GM21737 (cell line): Measurements from ENCODE around the gene ZNF445.
"Not testable (repeated sequence)": the region's sequence is repeated elsewhere in the genome, so short reads cannot be mapped to it uniquely, and the experiment has no call there.

Experiments used
- ATAC-seq: cut with Tn5 transposase; IDR thresholded peaks from one replicate; pipeline ENCODE4 v1.9.1; 2021; ENCODE audit warnings: mild to moderate bottlenecking, moderate library complexity; ENCODE audit not compliant: unreplicated experiment

Gene ZNF445

GRCh38 chr3:44409640-44410410 is 67.6 kb downstream of the ZNF445 start:
- ATAC-seq, result no peak

GRCh38 chr3:44402548-44402947 is 74.9 kb downstream of the ZNF445 start:
- ATAC-seq, result no peak

- no peak for ATAC-seq
Measured at GRCh38 chr3:44400771-44401170, 76.7 kb downstream of the ZNF445 start.

GRCh38 chr3:44398853-44399252 is 78.6 kb downstream of the ZNF445 start:
- no peak for ATAC-seq

DNA sequence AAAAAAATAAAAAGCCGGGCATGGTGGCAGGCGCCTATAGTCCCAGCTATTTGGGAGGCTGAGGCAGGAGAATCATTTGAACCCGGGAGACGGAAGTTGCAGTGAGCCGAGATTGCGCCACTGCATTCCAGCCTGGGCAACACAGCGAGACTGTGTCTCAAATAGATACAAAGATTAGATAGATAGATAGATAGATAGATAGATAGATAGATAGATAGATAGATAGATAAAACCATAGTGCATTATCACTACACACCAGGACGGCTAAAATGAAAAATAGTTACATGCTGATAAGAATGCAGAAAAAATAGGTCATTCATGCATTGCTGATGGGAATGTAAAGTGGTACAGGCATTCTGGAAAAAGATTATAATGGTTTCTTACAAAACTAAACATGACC is 79.2 kb downstream of the ZNF445 start:
- ATAC-seq, result not testable (repeated sequence)

- ATAC-seq, result no peak
Measured at GRCh38 chr3:44396200-44397171, 81.0 kb downstream of the ZNF445 start.

GRCh38 chr3:44395714-44396113 is 81.8 kb downstream of the ZNF445 start:
- no peak for ATAC-seq

- ATAC-seq, result no peak
Measured at GRCh38 chr3:44392489-44392888, 85.0 kb downstream of the ZNF445 start.

DNA sequence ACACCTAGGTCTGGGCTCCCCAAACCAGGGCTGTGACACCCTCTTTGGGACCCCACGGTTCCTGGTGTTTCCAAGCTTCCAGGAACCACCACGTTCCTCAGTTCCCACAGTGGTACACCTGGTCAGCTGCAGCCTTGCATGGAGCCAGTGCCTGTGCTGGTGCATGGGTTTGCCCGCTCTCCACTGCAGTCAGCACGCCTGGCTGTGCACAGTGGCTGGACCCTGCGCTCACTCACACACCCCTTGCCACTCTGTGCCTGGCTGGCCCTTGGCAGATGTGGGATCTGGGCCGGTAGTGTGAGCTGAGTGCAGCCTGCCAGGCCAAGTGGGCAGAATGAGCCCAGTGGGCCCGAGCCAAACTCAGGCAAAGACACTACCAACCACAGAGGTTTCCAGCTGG is 90.1 kb downstream of the ZNF445 start:
- no peak for ATAC-seq
